ENCODE results near the gene TTC28.
A peak's percentile ranks its signal among the peaks of the same experiment; 100 is the strongest.
"Not testable (repeated sequence)": the region's sequence is repeated elsewhere in the genome, so short reads cannot be mapped to it uniquely, and the experiment has no call there.

Gene TTC28

GRCh38 chr22:28600546-28601143, 79.0 kb downstream of the TTC28 start:
- DNase-seq: no peak

GRCh38 chr22:28599693-28600092, 79.9 kb downstream of the TTC28 start:
- no peak for DNase-seq

GRCh38 chr22:28597665-28598064, 82.0 kb downstream of the TTC28 start:
- no peak for DNase-seq

- no peak for DNase-seq
Observed at GRCh38 chr22:28594797-28595462, 84.7 kb downstream of the TTC28 start.

- DNase-seq: no peak
Observed at GRCh38 chr22:28594076-28594796, 85.4 kb downstream of the TTC28 start.

GRCh38 chr22:28593299-28593698, 86.3 kb downstream of the TTC28 start:
- DNase-seq: no peak

- no peak for DNase-seq
Observed at GRCh38 chr22:28589102-28589750, 90.4 kb downstream of the TTC28 start.

- DNase-seq: no peak
Observed at GRCh38 chr22:28585324-28585723, 94.3 kb downstream of the TTC28 start.

GRCh38 chr22:28582806-28583205, 96.8 kb downstream of the TTC28 start:
- peak; percentile 35 for DNase-seq

GRCh38 chr22:28581016-28581415, 98.6 kb downstream of the TTC28 start:
- no peak for DNase-seq

- DNase-seq: no peak
Observed at GRCh38 chr22:28576162-28576561, 103.5 kb downstream of the TTC28 start.

GRCh38 chr22:28574159-28574788, 105.4 kb downstream of the TTC28 start:
- DNase-seq: no peak

GRCh38 chr22:28570696-28571373, 108.8 kb downstream of the TTC28 start:
- no peak for DNase-seq

GRCh38 chr22:28568974-28569373, 110.7 kb downstream of the TTC28 start:
- not testable (repeated sequence) for DNase-seq

- DNase-seq: no peak
Observed at GRCh38 chr22:28568099-28568498, 111.5 kb downstream of the TTC28 start.

- DNase-seq: not testable (repeated sequence)
Observed at GRCh38 chr22:28566920-28567499, 112.6 kb downstream of the TTC28 start.

GRCh38 chr22:28563636-28564035, 116.0 kb downstream of the TTC28 start:
- DNase-seq: no peak

GRCh38 chr22:28562324-28562723, 117.3 kb downstream of the TTC28 start:
- DNase-seq: no peak

GRCh38 chr22:28560743-28561101, 118.9 kb downstream of the TTC28 start:
- not testable (repeated sequence) for DNase-seq

- DNase-seq: no peak
Observed at GRCh38 chr22:28560046-28560742, 119.4 kb downstream of the TTC28 start.

GRCh38 chr22:28557184-28557583, 122.5 kb downstream of the TTC28 start:
- no peak for DNase-seq
